Mesendoderm (in vitro differentiated cells): ENCODE measurements around the gene FDPS.

Source experiments
- DNase-seq: peaks from one replicate; pipeline ENCODE4 v3.0.0; 2013
- H2AK5ac ChIP-seq: 2 replicates; pipeline ENCODE4 v1.6.1; 2013; ENCODE audit warnings: low read length, inconsistent platforms
- H2BK120ac ChIP-seq: 2 replicates; pipeline ENCODE4 v1.6.1; 2013; ENCODE audit warnings: low read depth, mild to moderate bottlenecking, low read length, moderate library complexity, mixed read lengths
- H2BK15ac ChIP-seq: replicated peaks from 2 replicates; pipeline ENCODE4 v1.6.1; 2013; ENCODE audit warnings: low read depth, mild to moderate bottlenecking, moderate library complexity
- H2BK5ac ChIP-seq: 2 replicates; pipeline ENCODE4 v1.6.1; 2013; ENCODE audit warnings: low read length, inconsistent platforms
- H3K18ac ChIP-seq: 2 replicates; pipeline ENCODE4 v1.6.1; 2013; ENCODE audit warnings: mild to moderate bottlenecking, low read length, mixed read lengths
- H3K23ac ChIP-seq: one replicate; pipeline ENCODE4 v1.6.1; 2013; ENCODE audit warnings: low read length
- H3K27ac ChIP-seq: 2 replicates; pipeline ENCODE4 v1.5.1; 2013; ENCODE audit warnings: low read depth, mild to moderate bottlenecking, inconsistent platforms, low read length, moderate library complexity
- H3K27me3 ChIP-seq: 2 replicates; pipeline ENCODE4 v1.6.1; 2013; ENCODE audit warnings: low read length, control low read depth, mild to moderate bottlenecking, inconsistent platforms; ENCODE audit not compliant: insufficient read depth, poor library complexity
- H3K36me3 ChIP-seq: 2 replicates; pipeline ENCODE4 v1.6.1; 2013; ENCODE audit warnings: low read length, inconsistent platforms; ENCODE audit not compliant: control insufficient read depth, insufficient read depth
- H3K4ac ChIP-seq: one replicate; pipeline ENCODE4 v1.6.1; 2013; ENCODE audit warnings: low read depth, mild to moderate bottlenecking, low read length, moderate library complexity
- H3K4me1 ChIP-seq: 2 replicates; pipeline ENCODE4 v1.6.1; 2013; ENCODE audit warnings: low read depth, low read length, inconsistent platforms; ENCODE audit not compliant: control insufficient read depth
- H3K4me2 ChIP-seq: 2 replicates; pipeline ENCODE4 v1.6.1; 2013; ENCODE audit warnings: low read length
- H3K4me3 ChIP-seq: 2 replicates; pipeline ENCODE4 v1.5.1; 2013; ENCODE audit warnings: mild to moderate bottlenecking, low read length
- H3K56ac ChIP-seq: one replicate; pipeline ENCODE4 v1.6.1; 2013; ENCODE audit warnings: low read length
- H3K79me1 ChIP-seq: 2 replicates; pipeline ENCODE4 v1.6.1; 2013; ENCODE audit warnings: low read length, inconsistent platforms
- H3K79me2 ChIP-seq: 2 replicates; pipeline ENCODE4 v1.6.1; 2013; ENCODE audit warnings: mild to moderate bottlenecking, low read length; ENCODE audit not compliant: control insufficient read depth, insufficient read depth
- H3K9ac ChIP-seq: 2 replicates; pipeline ENCODE4 v1.6.1; 2013; ENCODE audit warnings: low read length, inconsistent platforms
- H4K5ac ChIP-seq: one replicate; pipeline ENCODE4 v1.6.1; 2013; ENCODE audit warnings: low read length
- H4K8ac ChIP-seq: one replicate; pipeline ENCODE4 v1.6.1; 2013; ENCODE audit warnings: low read depth, mild to moderate bottlenecking, control low read depth, low read length, moderate library complexity
- WGBS: extraction: QIAGEN DNeasy Blood & Tissue Kit; methylation state at CpG from one replicate; pipeline ENCODE4 v1.1.7; 2013; ENCODE audit warnings: low lambda C conversion rate, missing lambda C conversion rate; ENCODE audit not compliant: insufficient coverage; ENCODE audit errors: extremely low coverage; 5-methylcytosine and 5-hydroxymethylcytosine counted together

The FDPS gene

DNA sequence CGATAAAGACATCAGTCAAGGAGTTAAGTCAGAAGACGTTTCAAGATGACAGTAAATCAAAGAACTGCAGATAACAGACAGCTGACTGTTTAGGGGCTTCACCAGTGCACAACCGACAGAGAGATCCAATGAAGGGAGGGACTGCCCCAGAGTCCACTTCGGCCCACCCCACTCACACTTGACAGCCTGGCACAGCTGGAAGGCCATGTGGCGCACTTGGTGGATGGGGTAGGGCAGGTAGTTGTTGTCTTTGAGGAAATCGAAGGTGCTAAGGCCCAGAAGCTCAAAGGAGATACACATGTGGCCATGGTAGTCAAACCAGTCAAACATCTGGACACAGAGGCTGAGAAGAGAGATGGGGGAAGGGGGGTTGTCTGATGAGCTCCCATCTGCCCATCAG lies 42.1 kb upstream of the FDPS start:
- Histone ChIP-seq H2BK120ac (no peak overlapping the region), H3K4ac (no peak overlapping the region), H3K27ac (no peak overlapping the region), H3K18ac (no peak overlapping the region), H2AK5ac (no peak overlapping the region), H3K36me3 (peaks cover 40% of the 10 kb centered on the region), H3K79me2 (peaks cover 9% of the 10 kb centered on the region), H3K27me3 (no peaks in the 10 kb centered on the region), H3K9ac (no peak overlapping the region), H3K4me2 (no peak overlapping the region), H2BK5ac (no peak overlapping the region), H3K56ac (no peak overlapping the region), H3K79me1 (peaks cover 16% of the 10 kb centered on the region), H3K23ac (no peak overlapping the region), H4K8ac (no peak overlapping the region), H4K5ac (no peak overlapping the region), H3K4me1 (no peaks in the 10 kb centered on the region), H3K4me3 (no peak overlapping the region), H2BK15ac (no peak overlapping the region)
- DNase-seq = no peak
- no CpG with 5 or more reads among the region's 6 CpGs for WGBS

DNA sequence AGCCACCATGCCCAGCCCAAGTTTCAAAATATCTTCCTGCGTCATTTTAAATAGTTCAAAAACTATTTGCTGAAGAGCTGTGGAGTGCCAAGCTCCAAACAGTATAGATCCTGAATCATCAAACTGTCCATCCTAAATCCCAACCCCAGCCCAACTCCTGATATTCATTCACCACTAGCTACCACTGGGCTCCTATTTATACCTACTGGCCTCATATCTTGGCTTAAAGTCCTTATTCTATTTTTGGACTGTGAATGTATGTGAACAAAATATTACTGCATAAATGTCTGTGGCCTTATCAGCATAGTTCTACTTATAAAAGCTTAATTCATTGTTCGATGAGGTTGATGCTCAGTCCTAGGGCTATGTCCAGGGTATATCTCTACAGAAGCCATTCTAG lies 41.3 kb upstream of the FDPS start:
- H3K4me1 ChIP-seq = peaks cover 2% of the 10 kb centered on the region
- no peak overlapping the region for H3K18ac ChIP-seq
- no peak overlapping the region for H3K23ac ChIP-seq
- H3K79me1 ChIP-seq = peaks cover 19% of the 10 kb centered on the region
- no peak overlapping the region for H3K4ac ChIP-seq
- H3K27ac ChIP-seq = no peak overlapping the region
- H2BK15ac ChIP-seq = no peak overlapping the region
- peaks cover 16% of the 10 kb centered on the region for H3K79me2 ChIP-seq
- no peak overlapping the region for H3K4me3 ChIP-seq
- DNase-seq = no peak
- H3K27me3 ChIP-seq = no peaks in the 10 kb centered on the region
- no peak overlapping the region for H3K56ac ChIP-seq
- no peak overlapping the region for H3K9ac ChIP-seq
- no CpG with 5 or more reads among the region's 2 CpGs for WGBS
- no peak overlapping the region for H4K8ac ChIP-seq
- no peak overlapping the region for H2BK5ac ChIP-seq
- no peak overlapping the region for H4K5ac ChIP-seq
- no peak overlapping the region for H3K4me2 ChIP-seq
- H2BK120ac ChIP-seq = no peak overlapping the region
- H2AK5ac ChIP-seq = no peak overlapping the region
- H3K36me3 ChIP-seq = peaks cover 40% of the 10 kb centered on the region

DNA sequence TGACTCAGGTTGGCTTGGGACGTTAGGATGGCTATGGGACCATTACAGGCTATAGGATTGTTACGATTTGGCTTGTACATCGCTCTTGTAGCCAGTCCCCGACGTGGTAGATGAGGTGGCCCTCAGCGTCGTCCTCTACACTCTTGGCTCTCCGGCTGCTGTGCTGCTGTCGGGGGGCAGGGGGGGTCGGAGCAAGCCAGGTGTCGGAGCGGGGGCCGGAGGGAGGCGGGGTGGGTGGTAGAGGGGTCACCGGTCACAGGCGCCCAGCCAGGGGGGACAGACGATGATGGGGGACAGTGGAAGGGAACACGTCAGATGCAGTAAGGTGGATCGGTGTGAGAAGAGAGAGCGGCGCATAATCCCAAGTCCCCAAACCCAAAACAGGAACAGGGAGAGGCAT lies 40.0 kb upstream of the FDPS start:
- no peak overlapping the region for H2BK15ac ChIP-seq
- no CpG with 5 or more reads among the region's 21 CpGs for WGBS
- no peak overlapping the region for H4K5ac ChIP-seq
- H3K27ac ChIP-seq = no peak overlapping the region
- no peak overlapping the region for H2AK5ac ChIP-seq
- H3K79me2 ChIP-seq = peaks cover 22% of the 10 kb centered on the region
- no peak overlapping the region for H3K4me3 ChIP-seq
- H3K56ac ChIP-seq = no peak overlapping the region
- H3K18ac ChIP-seq = no peak overlapping the region
- no peak overlapping the region for H4K8ac ChIP-seq
- H2BK120ac ChIP-seq = no peak overlapping the region
- peaks cover 40% of the 10 kb centered on the region for H3K36me3 ChIP-seq
- DNase-seq = no peak
- H3K4me1 ChIP-seq = peaks cover 2% of the 10 kb centered on the region
- peaks cover 22% of the 10 kb centered on the region for H3K79me1 ChIP-seq
- H3K4me2 ChIP-seq = no peak overlapping the region
- no peak overlapping the region for H2BK5ac ChIP-seq
- H3K27me3 ChIP-seq = no peaks in the 10 kb centered on the region
- H3K9ac ChIP-seq = no peak overlapping the region
- no peak overlapping the region for H3K4ac ChIP-seq
- H3K23ac ChIP-seq = no peak overlapping the region

DNA sequence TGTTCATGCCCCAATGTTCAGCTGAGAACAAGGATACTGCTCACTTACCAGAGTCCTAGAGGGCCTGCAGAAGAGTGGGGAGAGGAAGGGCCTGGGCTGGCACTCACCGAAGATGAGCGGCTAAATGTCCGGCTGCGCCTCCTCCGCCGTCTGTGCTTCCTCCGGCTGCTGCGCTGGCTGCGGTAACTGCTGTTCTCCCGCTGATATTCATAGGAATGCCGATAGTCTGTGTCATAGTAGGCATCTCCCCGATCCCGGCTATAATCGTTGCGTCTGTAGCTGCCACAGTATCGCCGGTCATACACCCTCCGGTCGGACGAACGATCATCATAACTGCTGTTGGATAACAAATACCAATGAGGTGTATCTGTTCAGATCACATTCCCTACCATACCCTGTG lies 39.3 kb upstream of the FDPS start:
- Histone ChIP-seq H3K36me3 (peaks cover 36% of the 10 kb centered on the region), H2AK5ac (no peak overlapping the region), H3K9ac (no peak overlapping the region), H3K27me3 (no peaks in the 10 kb centered on the region), H3K23ac (no peak overlapping the region), H4K5ac (no peak overlapping the region), H3K4me3 (no peak overlapping the region), H3K4ac (no peak overlapping the region), H3K18ac (no peak overlapping the region), H3K56ac (no peak overlapping the region), H3K4me1 (peaks cover 5% of the 10 kb centered on the region), H3K79me2 (peaks cover 22% of the 10 kb centered on the region), H2BK5ac (no peak overlapping the region), H2BK120ac (no peak overlapping the region), H3K27ac (no peak overlapping the region), H3K79me1 (peaks cover 22% of the 10 kb centered on the region), H4K8ac (no peak overlapping the region), H2BK15ac (no peak overlapping the region), H3K4me2 (no peak overlapping the region)
- no CpG with 5 or more reads among the region's 21 CpGs for WGBS
- no peak for DNase-seq

DNA sequence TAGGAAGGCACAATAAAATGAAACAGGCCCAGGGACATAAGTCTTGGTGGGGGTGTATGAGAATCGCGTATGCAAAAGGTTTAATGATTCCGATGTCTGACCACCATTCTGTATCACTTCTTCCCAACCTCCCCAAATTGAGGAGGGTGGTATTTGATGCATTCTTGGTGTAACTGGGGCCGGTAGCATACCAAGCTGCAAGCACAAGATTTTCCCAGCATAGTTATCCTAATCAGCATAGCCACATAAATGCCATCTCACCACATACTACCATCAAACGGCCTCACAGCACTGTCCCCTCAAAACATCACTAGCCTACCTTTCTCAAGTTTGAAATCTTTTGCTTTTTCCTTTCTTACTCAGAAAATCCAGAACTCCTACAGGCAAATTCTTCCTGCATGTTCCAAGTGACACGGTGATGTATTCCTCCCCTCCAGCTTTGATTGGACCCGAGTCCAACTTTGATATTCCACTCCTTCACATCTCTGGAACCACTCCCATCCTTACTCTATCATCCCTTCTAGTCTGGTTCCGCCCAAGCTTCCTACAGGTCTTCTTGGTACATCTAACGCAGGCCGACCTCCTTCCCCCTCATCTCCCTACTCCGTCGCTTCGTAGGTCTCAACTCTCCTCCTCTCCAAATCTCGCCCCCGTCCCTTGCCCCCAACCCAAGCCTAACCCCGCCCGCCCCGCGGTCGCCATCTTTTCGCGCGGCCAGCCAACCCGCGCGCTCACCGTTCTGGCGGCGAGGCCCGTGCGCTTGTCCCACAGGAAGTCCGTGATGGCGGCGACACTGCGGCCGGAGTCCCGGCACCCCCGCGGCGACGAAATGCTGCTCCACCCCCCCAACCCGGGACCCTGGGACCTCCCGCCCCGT lies 36.0 kb upstream of the FDPS start:
- Histone ChIP-seq H3K4ac (peak overlapping the region; percentile 93), H3K4me1 (peaks cover 7% of the 10 kb centered on the region), H3K9ac (peak overlapping the region; percentile 82), H3K18ac (peak overlapping the region; percentile 92), H3K79me1 (peaks cover 20% of the 10 kb centered on the region), H3K56ac (peak overlapping the region; percentile 90), H3K79me2 (peaks cover 22% of the 10 kb centered on the region), H3K23ac (no peak overlapping the region), H2BK120ac (no peak overlapping the region), H2BK5ac (no peak overlapping the region), H3K36me3 (peaks cover 21% of the 10 kb centered on the region), H4K5ac (no peak overlapping the region), H3K4me2 (peak overlapping the region; percentile 95), H3K27ac (peak overlapping the region; percentile 84), H2AK5ac (no peak overlapping the region), H3K27me3 (peaks cover 2% of the 10 kb centered on the region), H3K4me3 (peak overlapping the region; percentile 52), H4K8ac (no peak overlapping the region), H2BK15ac (no peak overlapping the region)
- DNase-seq = peak; percentile 81
- WGBS = no CpG with 5 or more reads among the region's 44 CpGs
